Left kidney (tissue), 2 donors: ENCODE data around the gene SMKR1. TPM values are rescaled to one million over a fixed set of nuclear protein-coding genes. Genes with fewer than 3 reads are reported as not detected.
"Not testable (repeated sequence)": the region's sequence is repeated elsewhere in the genome, so short reads cannot be mapped to it uniquely, and the experiment has no call there.

Experiments used
- DNase-seq: peaks from one replicate; pipeline ENCODE4 v3.0.0-alpha.2; 2013
- polyA plus RNA-seq: library from polyadenylated mRNA; unstranded; fragments of 120-200 nt; gene quantifications from one replicate; pipeline ENCODE4 v1.2.1, GENCODE V29; 2013; ENCODE audit not compliant: insufficient read length

The SMKR1 gene
- polyA plus RNA-seq, 1 donor = 3.9 TPM

GRCh38 chr7:129525225-129525862 lies 23.0 kb downstream of the SMKR1 start:
- no peak for DNase-seq

GRCh38 chr7:129529643-129530042 lies 27.3 kb downstream of the SMKR1 start:
- DNase-seq = no peak

- no peak for DNase-seq
Measured at GRCh38 chr7:129530795-129531391, 28.6 kb downstream of the SMKR1 start.

GRCh38 chr7:129531721-129532120 lies 29.4 kb downstream of the SMKR1 start:
- DNase-seq = no peak

- DNase-seq = no peak
Measured at GRCh38 chr7:129532375-129532774, 30.0 kb downstream of the SMKR1 start.

- not testable (repeated sequence) for DNase-seq
Measured at GRCh38 chr7:129534558-129535274, 32.4 kb downstream of the SMKR1 start.

GRCh38 chr7:129535896-129536295 lies 33.6 kb downstream of the SMKR1 start:
- no peak for DNase-seq

GRCh38 chr7:129536323-129536722 lies 34.0 kb downstream of the SMKR1 start:
- DNase-seq = no peak

- no peak for DNase-seq
Measured at GRCh38 chr7:129538790-129539189, 36.5 kb downstream of the SMKR1 start.

GRCh38 chr7:129540340-129540739 lies 38.0 kb downstream of the SMKR1 start:
- no peak for DNase-seq

- no peak for DNase-seq
Measured at GRCh38 chr7:129544700-129545099, 42.4 kb downstream of the SMKR1 start.

GRCh38 chr7:129550693-129551360 lies 48.5 kb downstream of the SMKR1 start:
- no peak for DNase-seq

- no peak for DNase-seq
Measured at GRCh38 chr7:129553899-129554461, 51.6 kb downstream of the SMKR1 start.

- no peak for DNase-seq
Measured at GRCh38 chr7:129556607-129557133, 54.3 kb downstream of the SMKR1 start.

GRCh38 chr7:129557686-129558481 lies 55.6 kb downstream of the SMKR1 start:
- no peak for DNase-seq

GRCh38 chr7:129559564-129559963 lies 57.2 kb downstream of the SMKR1 start:
- no peak for DNase-seq

GRCh38 chr7:129560831-129561230 lies 58.5 kb downstream of the SMKR1 start:
- no peak for DNase-seq

GRCh38 chr7:129561677-129562359 lies 59.5 kb downstream of the SMKR1 start:
- no peak for DNase-seq
